GM12801 (cell line): Measurements from ENCODE around the gene SEMA4C.

Source experiments
- TF ChIP-seq, protein P1 (sequence below): IDR thresholded peaks from one replicate; pipeline ENCODE4 v1.5.1; 2011; ENCODE audit warnings: control low read depth; ENCODE audit not compliant: insufficient read length; ENCODE audit errors: extremely low read depth

Gene SEMA4C

DNA sequence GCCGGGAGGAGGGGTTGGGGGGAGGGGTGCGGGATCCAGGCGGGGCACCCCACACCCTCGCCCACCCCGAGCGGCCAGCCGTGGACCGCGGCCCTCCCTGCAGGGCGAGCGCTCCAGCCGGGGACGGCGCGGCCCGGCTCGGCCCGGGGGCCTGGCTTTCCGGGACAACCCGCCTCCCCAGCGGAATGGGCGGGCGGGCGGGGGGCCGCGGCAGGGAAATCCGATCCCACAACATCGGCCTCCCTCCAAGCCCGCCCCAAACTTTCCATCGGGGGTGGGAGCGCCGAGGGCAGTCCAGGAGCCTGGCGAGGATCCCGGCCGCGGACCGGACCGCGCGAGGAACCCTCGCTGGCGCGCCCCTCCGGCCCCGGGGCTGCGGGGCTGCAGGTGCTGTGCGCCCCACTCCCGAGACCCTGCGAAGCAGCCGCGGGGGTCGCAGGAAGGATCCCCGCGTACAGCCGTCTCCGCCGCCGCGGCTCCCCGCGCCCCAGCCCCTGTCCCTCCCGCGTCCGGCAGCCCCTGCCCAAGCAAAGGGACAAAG, 529 bp downstream of the SEMA4C start:
- TF ChIP-seq, protein P1, sequence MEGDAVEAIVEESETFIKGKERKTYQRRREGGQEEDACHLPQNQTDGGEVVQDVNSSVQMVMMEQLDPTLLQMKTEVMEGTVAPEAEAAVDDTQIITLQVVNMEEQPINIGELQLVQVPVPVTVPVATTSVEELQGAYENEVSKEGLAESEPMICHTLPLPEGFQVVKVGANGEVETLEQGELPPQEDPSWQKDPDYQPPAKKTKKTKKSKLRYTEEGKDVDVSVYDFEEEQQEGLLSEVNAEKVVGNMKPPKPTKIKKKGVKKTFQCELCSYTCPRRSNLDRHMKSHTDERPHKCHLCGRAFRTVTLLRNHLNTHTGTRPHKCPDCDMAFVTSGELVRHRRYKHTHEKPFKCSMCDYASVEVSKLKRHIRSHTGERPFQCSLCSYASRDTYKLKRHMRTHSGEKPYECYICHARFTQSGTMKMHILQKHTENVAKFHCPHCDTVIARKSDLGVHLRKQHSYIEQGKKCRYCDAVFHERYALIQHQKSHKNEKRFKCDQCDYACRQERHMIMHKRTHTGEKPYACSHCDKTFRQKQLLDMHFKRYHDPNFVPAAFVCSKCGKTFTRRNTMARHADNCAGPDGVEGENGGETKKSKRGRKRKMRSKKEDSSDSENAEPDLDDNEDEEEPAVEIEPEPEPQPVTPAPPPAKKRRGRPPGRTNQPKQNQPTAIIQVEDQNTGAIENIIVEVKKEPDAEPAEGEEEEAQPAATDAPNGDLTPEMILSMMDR: no peak

DNA sequence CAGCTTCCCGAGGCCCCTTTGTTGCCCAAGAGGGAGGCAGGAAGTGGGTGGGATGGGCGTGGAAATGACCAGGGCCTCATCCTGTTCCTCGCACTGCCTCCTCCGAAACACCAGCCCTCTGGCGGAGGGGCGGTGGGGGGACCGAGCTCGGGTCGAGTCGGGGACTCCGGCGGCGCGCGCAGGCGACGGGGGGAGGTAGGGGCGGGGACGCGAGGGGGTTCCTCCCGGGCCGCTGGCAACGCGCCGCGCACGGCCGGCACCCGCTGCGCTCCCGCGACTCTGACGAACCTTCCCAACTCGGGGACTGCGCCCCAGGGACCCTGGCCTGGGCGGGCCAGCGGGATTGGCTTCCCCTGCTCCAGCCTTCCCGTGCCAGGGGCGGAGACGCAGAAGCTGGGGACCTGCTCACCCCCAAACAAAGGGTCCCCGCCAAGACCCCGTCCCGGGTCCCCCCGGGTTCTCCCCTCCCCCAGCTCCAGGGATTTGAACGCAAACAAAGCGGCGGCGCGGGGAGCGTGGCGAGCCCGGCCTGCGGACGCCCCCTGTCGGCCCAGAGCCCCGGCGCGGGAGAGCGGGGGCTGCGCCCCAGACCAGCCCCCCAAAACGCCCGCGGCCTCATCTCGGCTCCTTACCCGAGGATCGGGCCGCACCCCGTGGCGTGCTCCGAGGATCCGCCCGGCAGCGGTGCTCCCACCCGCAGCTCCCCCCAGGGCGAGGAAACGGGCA, 1.2 kb downstream of the SEMA4C start:
- TF ChIP-seq, protein P1: no peak

- TF ChIP-seq, protein P1: no peak
Measured at GRCh38 chr2:96867756-96868554, 1.9 kb downstream of the SEMA4C start.

GRCh38 chr2:96866986-96867755, 2.7 kb downstream of the SEMA4C start:
- TF ChIP-seq, protein P1: no peak

GRCh38 chr2:96866586-96866985, 3.3 kb downstream of the SEMA4C start:
- TF ChIP-seq, protein P1: no peak

DNA sequence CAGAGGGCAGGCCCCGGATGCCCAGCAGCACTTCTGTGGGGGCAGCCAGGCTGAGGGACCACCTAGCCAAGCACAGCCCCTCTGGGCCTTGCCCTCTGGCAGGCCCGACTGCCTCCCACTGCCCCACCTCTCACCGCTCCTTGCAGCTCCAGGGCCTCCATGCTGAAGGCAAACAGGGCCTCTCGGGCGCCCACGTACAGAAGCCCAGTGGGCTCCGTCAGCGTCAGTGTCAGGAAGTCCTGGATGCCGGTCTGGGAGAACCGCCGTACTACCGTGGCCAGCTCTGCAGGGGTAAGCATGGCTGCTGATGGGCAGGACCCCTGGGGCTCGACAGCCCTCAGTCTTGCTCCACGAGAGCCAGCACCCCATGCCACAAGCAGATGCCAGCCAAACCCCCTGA, 3.7 kb downstream of the SEMA4C start:
- TF ChIP-seq, protein P1: no peak

DNA sequence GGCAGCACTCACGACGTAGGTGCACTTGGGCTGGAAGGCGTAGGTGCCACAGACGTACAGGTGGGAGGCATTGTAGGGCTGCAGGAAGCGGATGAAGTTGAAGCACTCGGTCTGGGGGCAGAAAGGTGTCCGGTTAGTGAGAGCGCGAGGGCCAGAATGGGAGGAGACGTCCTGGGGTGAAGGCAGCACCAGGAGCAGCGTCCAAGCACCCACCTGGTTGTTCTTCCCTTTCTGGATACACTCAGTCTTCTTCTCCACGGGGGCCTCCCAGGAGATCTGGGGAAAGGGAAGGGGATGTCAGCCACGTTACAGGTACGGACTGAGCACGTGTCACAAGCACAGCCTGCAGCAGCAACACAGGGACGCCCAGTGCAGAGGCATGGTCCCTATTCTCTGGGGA, 4.2 kb downstream of the SEMA4C start:
- TF ChIP-seq, protein P1: no peak
